Measurements from ENCODE around the gene ZC3H12D.
"Not testable (repeated sequence)": the region's sequence is repeated elsewhere in the genome, so short reads cannot be mapped to it uniquely, and the experiment has no call there.

The ZC3H12D gene

DNA sequence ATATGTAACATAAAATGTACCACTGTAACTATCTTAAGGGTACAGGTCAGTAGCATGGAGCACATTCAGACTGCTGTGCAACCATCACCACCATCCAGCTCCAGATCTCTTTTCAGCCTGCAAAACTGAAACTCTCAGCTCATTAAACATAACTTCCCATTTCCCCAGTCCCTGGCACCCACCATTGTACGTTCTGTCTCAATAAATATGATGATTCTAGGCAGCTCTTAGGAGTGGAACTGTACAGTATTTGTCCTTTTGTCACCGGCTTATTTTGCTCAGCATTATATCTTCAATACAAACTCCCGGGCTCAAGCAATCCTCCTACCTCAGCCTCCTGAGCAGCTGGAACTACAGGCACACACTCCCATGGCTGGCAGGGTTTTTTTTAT, 1.5 kb downstream of the ZC3H12D start:
- peak; percentile 33 for DNase-seq

DNA sequence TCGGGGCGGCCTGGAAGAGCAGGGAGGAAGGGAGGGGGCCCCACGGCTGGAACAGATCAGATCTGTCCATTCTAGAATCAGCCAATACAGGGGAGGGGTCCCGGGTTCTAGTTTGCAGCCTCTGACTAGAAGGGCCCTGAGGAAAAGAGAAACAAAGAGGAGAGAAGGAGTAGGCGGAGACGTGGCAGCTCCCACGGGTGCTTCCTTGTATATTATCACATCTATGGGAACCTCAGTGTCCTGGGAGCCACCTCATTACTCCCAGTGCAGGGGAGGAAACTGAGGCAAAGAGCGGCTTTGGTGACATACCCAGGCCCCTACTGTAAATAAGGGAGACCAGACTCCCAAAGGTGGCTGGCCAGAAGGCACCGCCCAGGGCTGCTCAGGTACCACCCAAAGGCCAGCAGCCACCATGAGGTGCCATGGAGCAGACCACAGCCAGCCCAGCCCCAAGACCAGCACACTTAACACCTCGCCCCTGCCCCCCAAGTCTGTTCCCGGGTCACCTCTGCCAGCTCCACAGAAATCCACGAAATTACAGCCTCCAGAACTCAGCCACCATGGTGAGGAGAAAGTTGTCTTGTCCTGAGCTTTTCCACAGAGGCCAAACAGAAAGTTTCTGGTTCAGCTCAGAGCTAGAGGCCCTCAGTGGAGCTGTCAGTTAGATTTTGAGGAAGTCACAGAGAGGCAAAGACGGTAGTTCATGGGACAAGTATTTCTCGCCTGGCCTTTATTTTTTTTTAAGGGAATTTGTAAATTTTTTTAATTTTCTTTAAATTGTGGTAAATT, 2.1 kb downstream of the ZC3H12D start:
- DNase-seq: peak; percentile 53

- DNase-seq: peak; percentile 59
Measured at GRCh38 chr6:149480502-149481280, 4.1 kb downstream of the ZC3H12D start.

GRCh38 chr6:149478631-149479314, 6.0 kb downstream of the ZC3H12D start:
- no peak for DNase-seq

DNA sequence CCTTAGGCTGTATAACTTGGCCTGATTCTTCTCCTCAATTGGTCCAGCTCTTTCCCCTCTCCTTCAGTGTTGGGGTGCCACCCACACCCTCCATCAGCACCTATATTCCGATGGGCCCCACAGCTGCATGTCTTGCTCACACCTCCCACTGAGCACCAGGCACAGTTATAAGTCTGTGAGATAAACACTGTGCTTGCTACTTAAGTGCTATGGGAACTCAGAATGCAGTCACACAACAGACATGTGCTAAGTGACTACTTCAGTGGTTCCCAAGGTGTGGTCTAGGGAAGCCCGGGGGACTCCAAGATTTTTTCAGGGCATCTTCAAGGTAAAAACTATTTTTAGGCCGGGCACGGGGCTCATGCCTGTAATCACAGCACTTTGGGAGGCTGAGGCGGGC, 7.3 kb downstream of the ZC3H12D start:
- DNase-seq: no peak

DNA sequence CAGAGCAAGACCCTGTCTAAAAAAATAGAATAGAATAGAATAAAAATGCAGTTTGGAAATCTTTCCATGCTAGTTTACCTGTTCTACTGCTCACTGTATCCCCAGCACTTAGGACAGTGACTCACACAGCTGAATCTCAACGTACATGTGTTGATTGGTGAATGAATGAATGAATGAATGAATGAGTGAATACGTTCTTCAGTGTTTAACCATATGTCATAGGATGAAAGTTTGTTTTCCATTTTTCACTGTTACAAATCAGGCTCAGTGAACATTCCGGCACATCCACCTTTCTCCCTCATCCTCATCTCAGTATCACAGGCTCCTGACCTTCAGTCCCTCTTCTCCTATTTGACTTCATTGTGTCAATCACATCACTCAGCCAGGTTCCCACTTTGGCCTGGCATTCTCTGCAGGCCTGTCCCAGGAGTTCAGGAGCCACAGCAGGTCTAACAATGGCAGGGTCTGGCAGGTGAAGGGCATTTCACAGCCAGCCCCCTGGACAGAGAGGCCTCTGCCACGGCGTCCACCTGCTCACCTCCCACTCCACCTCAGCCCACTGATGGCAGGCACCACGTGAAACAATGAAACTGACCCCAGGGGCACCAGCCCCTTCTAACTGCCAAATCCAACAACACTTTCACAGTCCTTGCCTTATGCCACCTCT, 7.9 kb downstream of the ZC3H12D start:
- no peak for DNase-seq

- DNase-seq: no peak
Measured at GRCh38 chr6:149474108-149474935, 10.5 kb downstream of the ZC3H12D start.

DNA sequence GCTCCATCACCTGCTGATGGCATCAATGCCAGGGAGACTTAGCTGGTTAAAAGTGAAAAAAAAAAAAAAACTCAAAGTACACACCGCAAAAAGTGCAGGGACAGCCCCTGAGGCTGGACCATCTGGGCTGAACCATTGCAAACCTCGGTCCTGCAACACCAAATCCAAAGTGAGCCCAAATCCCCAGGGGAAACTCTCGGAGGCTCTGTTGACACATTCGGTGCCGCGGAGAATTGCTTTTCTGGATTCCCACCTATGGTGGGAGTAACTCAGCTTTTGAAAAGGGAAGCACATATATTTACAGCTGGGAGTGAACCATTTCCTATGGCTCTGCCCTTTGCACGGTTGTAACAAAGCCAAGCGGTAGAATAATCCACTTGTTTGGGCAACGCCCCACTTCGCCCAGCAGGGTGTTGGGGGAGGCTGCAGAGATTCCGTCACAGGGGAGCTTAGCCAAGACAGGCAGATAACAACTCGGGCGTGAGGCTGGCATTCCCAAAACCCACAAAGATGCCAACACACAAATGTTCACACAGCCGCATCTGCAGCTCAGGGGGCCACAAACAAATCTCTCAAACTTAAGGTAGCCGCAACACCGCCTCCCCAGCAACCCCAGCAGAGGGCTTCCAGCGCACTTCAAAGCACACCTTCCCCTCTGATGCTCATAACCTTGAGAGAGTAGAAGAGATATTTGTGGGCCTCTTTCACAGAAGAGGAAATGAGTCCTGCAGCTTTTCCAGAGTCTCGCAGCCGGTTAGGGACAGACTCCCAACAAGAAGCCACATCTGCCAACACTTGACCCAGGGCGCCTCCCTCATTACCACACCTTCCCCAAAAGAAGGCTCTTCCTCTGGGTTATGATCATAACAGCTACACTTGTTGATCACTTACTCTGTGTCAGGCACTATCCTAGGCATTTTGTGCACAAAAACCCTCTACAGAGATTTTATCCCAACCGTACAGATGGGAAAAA, 11.4 kb downstream of the ZC3H12D start:
- no peak for DNase-seq

DNA sequence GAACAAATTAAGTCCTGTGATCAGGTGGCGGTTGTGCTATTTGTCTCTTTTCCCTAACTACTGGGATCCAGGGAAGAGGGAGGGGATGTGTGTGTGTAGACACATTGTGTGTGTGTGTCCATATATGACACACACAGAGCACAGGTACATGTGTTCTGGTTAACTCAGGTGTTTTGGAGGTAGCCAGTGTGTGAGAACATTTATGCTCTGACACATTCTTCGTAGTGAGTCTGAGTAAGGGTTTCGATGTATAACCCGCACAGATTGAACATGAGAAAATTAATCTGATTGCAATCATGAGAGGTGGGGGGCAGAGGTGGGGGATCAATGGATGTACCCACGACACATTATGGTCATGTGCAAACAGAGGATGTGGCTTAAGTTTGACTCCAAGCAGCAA, 12.6 kb downstream of the ZC3H12D start:
- no peak for DNase-seq

GRCh38 chr6:149471801-149472200, 13.0 kb downstream of the ZC3H12D start:
- DNase-seq: peak; percentile 30

GRCh38 chr6:149470948-149471347, 13.9 kb downstream of the ZC3H12D start:
- no peak for DNase-seq

- DNase-seq: peak; percentile 29
Measured at GRCh38 chr6:149468179-149468578, 16.6 kb downstream of the ZC3H12D start.

- DNase-seq: no peak
Measured at GRCh38 chr6:149467265-149467664, 17.5 kb downstream of the ZC3H12D start.

GRCh38 chr6:149464411-149464810, 20.4 kb downstream of the ZC3H12D start:
- no peak for DNase-seq

- no peak for DNase-seq
Measured at GRCh38 chr6:149463781-149464180, 21.0 kb downstream of the ZC3H12D start.

DNA sequence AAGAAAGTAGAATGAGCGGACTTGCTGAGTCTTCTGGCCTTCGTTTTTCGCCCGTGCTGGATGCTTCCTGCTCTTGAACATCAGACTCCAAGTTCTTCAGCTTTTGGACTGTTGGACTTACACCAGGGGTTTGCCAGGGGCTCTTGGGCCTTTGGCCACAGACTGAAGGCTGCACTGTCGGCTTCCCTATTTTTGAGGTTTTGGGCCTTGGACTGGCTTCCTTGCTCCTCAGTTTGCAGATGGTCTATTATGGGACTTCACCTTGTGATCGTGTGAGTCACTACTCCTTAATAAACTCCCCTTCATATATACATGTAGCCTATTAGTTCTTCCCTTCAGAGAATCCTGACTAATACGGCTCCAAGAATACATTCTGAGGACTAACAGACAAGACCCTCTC, 22.1 kb downstream of the ZC3H12D start:
- DNase-seq: not testable (repeated sequence)

GRCh38 chr6:149461670-149462069, 23.1 kb downstream of the ZC3H12D start:
- no peak for DNase-seq

DNA sequence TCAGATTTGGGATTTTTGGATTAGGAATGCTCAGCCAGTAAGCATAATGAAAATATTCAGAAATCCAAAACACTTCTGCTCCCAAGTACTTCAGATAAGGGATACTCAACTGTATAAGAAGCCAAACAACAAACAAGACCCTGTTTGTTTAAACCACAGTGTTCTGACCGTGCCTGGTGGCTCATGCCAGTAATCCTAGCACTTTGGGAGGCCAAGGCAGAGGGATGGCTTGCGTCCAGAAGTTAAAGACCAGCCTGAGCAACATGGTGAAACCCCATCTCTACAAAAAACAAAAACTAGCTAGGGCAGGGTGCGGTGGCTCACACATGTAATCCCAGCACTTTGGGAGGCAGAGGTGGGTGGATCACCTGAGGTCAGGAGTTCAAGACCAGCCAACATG, 24.6 kb downstream of the ZC3H12D start:
- not testable (repeated sequence) for DNase-seq

DNA sequence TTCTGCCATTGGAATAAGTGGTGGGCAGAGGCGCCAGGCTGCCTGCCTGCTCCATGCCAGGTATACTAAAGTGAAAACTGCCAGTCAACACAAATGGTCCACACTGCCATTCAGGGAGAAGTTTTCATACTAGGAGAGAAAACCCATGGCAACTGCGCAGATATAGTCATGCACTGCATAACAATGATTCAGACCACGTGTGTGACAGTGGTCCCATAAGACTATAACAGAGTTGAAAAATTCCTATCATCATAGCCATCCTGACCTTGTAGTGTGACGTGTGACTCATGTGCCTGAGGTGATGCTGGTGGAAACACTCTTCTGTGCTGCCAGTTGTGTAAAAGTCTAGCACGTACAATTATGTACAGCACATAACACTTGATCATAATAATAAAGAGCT, 25.1 kb downstream of the ZC3H12D start:
- no peak for DNase-seq

DNA sequence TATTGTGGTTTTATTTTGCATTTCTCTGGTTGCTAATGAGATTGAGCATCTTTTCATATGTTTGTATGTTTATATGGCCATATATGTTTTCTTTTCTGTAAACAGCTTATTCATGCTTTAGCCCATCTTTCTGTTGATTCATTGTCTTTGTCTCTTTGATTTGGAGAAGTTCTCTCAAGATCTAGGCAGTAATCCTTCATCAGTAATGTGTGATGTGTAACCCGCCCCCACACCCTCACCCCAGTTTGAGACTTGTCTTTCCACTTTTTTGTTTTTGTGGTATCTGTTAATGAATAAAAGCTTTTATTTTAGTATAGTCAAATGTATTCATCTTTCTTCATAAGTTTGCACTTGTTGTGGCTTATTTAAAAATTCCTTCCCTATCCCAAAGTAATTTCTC, 26.0 kb downstream of the ZC3H12D start:
- DNase-seq: no peak

DNA sequence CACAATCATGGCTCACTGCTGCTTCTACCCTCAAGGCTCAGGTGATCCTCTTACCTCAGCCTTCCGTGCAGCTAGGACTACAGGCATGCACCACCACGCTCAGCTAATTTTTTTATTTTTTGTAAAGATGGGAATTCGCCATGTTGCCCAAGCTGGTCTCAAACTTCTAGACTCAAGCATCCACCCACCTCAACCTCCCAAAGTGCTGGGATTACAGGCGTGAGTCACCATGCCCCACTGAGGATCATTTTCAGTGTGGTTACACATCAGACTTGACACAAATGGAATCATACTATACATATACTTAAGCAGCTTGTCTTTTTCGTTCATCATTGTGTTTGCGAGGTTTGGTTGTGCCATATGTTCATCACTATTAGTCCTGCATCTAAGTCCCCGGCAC, 26.6 kb downstream of the ZC3H12D start:
- DNase-seq: no peak

Measured in activated CD4-positive, alpha-beta T cell treated with anti-CD3 and anti-CD28 coated beads, Interleukin-2, Interleukin-6, amounts not matched to agents 100 ng/mL and 50 ng/mL, durations not matched to agents 16 hours and 8 hours (primary cell).